ENCODE results near the gene GFM2.

GFM2 gene

DNA sequence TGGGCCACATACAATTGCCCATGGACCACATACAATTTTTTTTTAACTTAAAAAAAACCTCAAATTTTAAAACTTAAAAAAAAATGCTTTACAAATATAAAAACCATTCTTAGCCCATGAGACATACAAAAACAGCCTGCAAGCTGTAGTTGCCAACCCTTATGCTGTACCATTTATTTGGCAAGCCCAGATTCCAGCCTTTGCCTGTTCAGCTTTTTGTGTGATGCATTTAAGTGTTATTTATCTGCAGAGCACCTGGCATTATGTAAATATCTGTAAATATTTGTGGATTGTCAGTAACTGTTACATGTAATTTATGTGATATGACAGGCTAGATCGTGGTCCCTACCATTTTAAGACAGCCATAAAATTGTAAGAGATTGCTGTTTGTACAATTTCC lies 49.3 kb downstream of the GFM2 start:
- Histone ChIP-seq H2AFZ (ENCODE audit: low read depth, low read length) (no peak overlapping the region), H3K4me1 (ENCODE audit: insufficient read depth, low read length) (no peaks in the 10 kb centered on the region), H3K4me2 (ENCODE audit: insufficient read depth, low read length) (no peak overlapping the region), H3K9me3 (ENCODE audit: insufficient read depth, low read length, severe bottlenecking) (no peaks in the 10 kb centered on the region), H4K20me1 (ENCODE audit: insufficient read depth, low read length) (no peaks in the 10 kb centered on the region), H3K79me2 (ENCODE audit: insufficient read depth, low read length) (no peaks in the 10 kb centered on the region), H3K27ac (ENCODE audit: low read length) (no peak overlapping the region), H3K4me3 (ENCODE audit: low read depth in 1 of 2, low read length in 2 of 2) (no peak overlapping the region), H3K9ac (ENCODE audit: low read depth, low read length) (no peak overlapping the region), H3K36me3 (ENCODE audit: insufficient read depth, low read length) (peaks cover 66% of the 10 kb centered on the region), H3K27me3 (ENCODE audit: insufficient read depth, low read length, poor library complexity) (no peaks in the 10 kb centered on the region)
- DNase-seq (no peak), ATAC-seq (ENCODE audit: insufficient read depth, low read depth) (no peak)
- TF ChIP-seq, protein P1, sequence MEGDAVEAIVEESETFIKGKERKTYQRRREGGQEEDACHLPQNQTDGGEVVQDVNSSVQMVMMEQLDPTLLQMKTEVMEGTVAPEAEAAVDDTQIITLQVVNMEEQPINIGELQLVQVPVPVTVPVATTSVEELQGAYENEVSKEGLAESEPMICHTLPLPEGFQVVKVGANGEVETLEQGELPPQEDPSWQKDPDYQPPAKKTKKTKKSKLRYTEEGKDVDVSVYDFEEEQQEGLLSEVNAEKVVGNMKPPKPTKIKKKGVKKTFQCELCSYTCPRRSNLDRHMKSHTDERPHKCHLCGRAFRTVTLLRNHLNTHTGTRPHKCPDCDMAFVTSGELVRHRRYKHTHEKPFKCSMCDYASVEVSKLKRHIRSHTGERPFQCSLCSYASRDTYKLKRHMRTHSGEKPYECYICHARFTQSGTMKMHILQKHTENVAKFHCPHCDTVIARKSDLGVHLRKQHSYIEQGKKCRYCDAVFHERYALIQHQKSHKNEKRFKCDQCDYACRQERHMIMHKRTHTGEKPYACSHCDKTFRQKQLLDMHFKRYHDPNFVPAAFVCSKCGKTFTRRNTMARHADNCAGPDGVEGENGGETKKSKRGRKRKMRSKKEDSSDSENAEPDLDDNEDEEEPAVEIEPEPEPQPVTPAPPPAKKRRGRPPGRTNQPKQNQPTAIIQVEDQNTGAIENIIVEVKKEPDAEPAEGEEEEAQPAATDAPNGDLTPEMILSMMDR (IDR thresholded peaks at IDR 0.05; ENCODE audit: borderline replicate concordance, extremely low read depth, low read length, poor library complexity, severe bottlenecking) = no peak
- no peak for TF ChIP-seq EZH2 (IDR thresholded peaks at IDR 0.05; ENCODE audit: borderline replicate concordance, low read depth, low read length, severe bottlenecking)

- H3K27me3 ChIP-seq (ENCODE audit: insufficient read depth, low read length, poor library complexity) = no peaks in the 10 kb centered on the region
- H3K9me3 ChIP-seq (ENCODE audit: insufficient read depth, low read length, severe bottlenecking) = no peaks in the 10 kb centered on the region
- no peaks in the 10 kb centered on the region for H4K20me1 ChIP-seq (ENCODE audit: insufficient read depth, low read length)
- no peak overlapping the region for H3K27ac ChIP-seq (ENCODE audit: low read length)
- no peaks in the 10 kb centered on the region for H3K79me2 ChIP-seq (ENCODE audit: insufficient read depth, low read length)
- no peak for TF ChIP-seq EZH2 (IDR thresholded peaks at IDR 0.05; ENCODE audit: borderline replicate concordance, low read depth, low read length, severe bottlenecking)
- TF ChIP-seq, protein P1 (IDR thresholded peaks at IDR 0.05; ENCODE audit: borderline replicate concordance, extremely low read depth, low read length, poor library complexity, severe bottlenecking) = no peak
- no peak overlapping the region for H3K4me2 ChIP-seq (ENCODE audit: insufficient read depth, low read length)
- DNase-seq (no peak), ATAC-seq (ENCODE audit: insufficient read depth, low read depth) (no peak)
- no peak overlapping the region for H3K9ac ChIP-seq (ENCODE audit: low read depth, low read length)
- no peak overlapping the region for H2AFZ ChIP-seq (ENCODE audit: low read depth, low read length)
- no peak overlapping the region for H3K4me3 ChIP-seq (ENCODE audit: low read depth in 1 of 2, low read length in 2 of 2)
- H3K36me3 ChIP-seq (ENCODE audit: insufficient read depth, low read length) = peaks cover 60% of the 10 kb centered on the region
- 0 out of 2 replicates have a peak, but pooled peaks cover 2% of the 10 kb centered on the region for H3K4me1 ChIP-seq (ENCODE audit: insufficient read depth, low read length)
Observed at GRCh38 chr5:74693191-74693590, 73.7 kb downstream of the GFM2 start.

GRCh38 chr5:74686962-74687751 lies 79.8 kb downstream of the GFM2 start:
- H3K79me2 ChIP-seq (ENCODE audit: insufficient read depth, low read length) = peaks cover 20% of the 10 kb centered on the region
- no peaks in the 10 kb centered on the region for H3K27me3 ChIP-seq (ENCODE audit: insufficient read depth, low read length, poor library complexity)
- DNase-seq (no peak), ATAC-seq (ENCODE audit: insufficient read depth, low read depth) (no peak)
- H3K4me3 ChIP-seq (ENCODE audit: low read depth in 1 of 2, low read length in 2 of 2) = peak overlapping the region in 1 of 2 experiments; percentile 76; a peak in 1 of 4 replicates
- H3K4me1 ChIP-seq (ENCODE audit: insufficient read depth, low read length) = peaks cover 24% of the 10 kb centered on the region
- H3K9ac ChIP-seq (ENCODE audit: low read depth, low read length) = no peak overlapping the region
- H3K9me3 ChIP-seq (ENCODE audit: insufficient read depth, low read length, severe bottlenecking) = no peaks in the 10 kb centered on the region
- H3K4me2 ChIP-seq (ENCODE audit: insufficient read depth, low read length) = peak overlapping the region; percentile 90; the same call in 1 of the 2 replicates
- no peak overlapping the region for H2AFZ ChIP-seq (ENCODE audit: low read depth, low read length)
- no peak overlapping the region for H3K27ac ChIP-seq (ENCODE audit: low read length)
- TF ChIP-seq, protein P1 (IDR thresholded peaks at IDR 0.05; ENCODE audit: borderline replicate concordance, extremely low read depth, low read length, poor library complexity, severe bottlenecking) = no peak
- no peak for TF ChIP-seq EZH2 (IDR thresholded peaks at IDR 0.05; ENCODE audit: borderline replicate concordance, low read depth, low read length, severe bottlenecking)
- H3K36me3 ChIP-seq (ENCODE audit: insufficient read depth, low read length) = peaks cover 28% of the 10 kb centered on the region; the same call in 1 of the 2 replicates
- peaks cover 2% of the 10 kb centered on the region; the same call in 1 of the 2 replicates for H4K20me1 ChIP-seq (ENCODE audit: insufficient read depth, low read length)

Data from DND-41 (cell line).